Measurements from ENCODE around the gene KLK1. TPM values are rescaled to one million over a fixed set of nuclear protein-coding genes. Genes with fewer than 3 reads are reported as not detected.
"Not testable (repeated sequence)": the region's sequence is repeated elsewhere in the genome, so short reads cannot be mapped to it uniquely, and the experiment has no call there.

Gene KLK1
- total RNA-seq, 1 donor from 2014 or later, result 1.1 TPM

DNA sequence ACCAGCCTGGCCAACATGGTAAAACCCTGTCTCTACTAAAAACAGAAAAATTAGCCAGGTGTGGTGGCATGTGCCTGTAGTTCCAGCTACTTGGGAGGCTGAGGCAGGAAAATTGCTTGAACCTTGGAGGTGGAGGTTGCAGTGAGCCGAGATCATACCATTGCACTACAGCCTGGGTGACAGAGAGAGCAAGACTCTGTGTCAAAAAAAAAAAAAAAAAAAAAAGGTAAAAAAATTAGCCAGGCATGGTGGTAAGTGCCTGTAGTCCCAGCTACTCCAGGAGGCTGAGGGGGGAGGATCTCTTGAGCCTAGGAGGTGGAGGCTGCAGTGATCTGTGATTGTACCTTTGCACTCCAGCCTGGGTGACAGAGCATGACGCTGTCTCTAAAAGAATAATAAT lies 53.4 kb downstream of the KLK1 start, which contains the start of gene GPR32:
Gene GPR32, plus strand, starts transcription at position 301 of the 400 bp plus-strand sequence. CDS start 137 bp downstream, outside the sequence.
- not testable (repeated sequence) for DNase-seq (ENCODE audit: low spot score)

Other genes starting within 250 kb of the KLK1 start
- 0.51 TPM for gene SYT3, start 183.9 kb downstream of the KLK1 start, total RNA-seq
- not detected for gene C19orf81, start 174.3 kb downstream of the KLK1 start, total RNA-seq
- 0.74 TPM for gene SHANK1, start 104.0 kb downstream of the KLK1 start, total RNA-seq
- gene CLEC11A, start 100.4 kb downstream of the KLK1 start, total RNA-seq, result 13.2 TPM
- not detected for gene GPR32, start 53.3 kb downstream of the KLK1 start, total RNA-seq
- not detected for gene ACP4, start 33.4 kb downstream of the KLK1 start, total RNA-seq
- not detected for gene KLK15, start 9.8 kb upstream of the KLK1 start, total RNA-seq
- gene KLK3, start 31.1 kb upstream of the KLK1 start, total RNA-seq, result not detected
- not detected for gene KLK2, start 49.7 kb upstream of the KLK1 start, total RNA-seq
- not detected for gene KLK4, start 87.6 kb upstream of the KLK1 start, total RNA-seq
- gene KLK5, start 129.3 kb upstream of the KLK1 start, total RNA-seq, result not detected
- not detected for gene KLK6, start 145.8 kb upstream of the KLK1 start, total RNA-seq
- not detected for gene KLK7, start 160.1 kb upstream of the KLK1 start, total RNA-seq
- gene KLK8, start 177.8 kb upstream of the KLK1 start, total RNA-seq, result not detected
- not detected for gene KLK10, start 195.9 kb upstream of the KLK1 start, total RNA-seq
- not detected for gene KLK11, start 202.8 kb upstream of the KLK1 start, total RNA-seq
- not detected for gene KLK12, start 211.2 kb upstream of the KLK1 start, total RNA-seq
- gene KLK13, start 241.3 kb upstream of the KLK1 start, total RNA-seq, result not detected